ENCODE data around the gene ACTN4. TPM values are rescaled to one million over a fixed set of nuclear protein-coding genes. Genes with fewer than 3 reads are reported as not detected.

Gene ACTN4
- total RNA-seq, 2 donors from 2014 or later: 201 to 205 TPM

DNA sequence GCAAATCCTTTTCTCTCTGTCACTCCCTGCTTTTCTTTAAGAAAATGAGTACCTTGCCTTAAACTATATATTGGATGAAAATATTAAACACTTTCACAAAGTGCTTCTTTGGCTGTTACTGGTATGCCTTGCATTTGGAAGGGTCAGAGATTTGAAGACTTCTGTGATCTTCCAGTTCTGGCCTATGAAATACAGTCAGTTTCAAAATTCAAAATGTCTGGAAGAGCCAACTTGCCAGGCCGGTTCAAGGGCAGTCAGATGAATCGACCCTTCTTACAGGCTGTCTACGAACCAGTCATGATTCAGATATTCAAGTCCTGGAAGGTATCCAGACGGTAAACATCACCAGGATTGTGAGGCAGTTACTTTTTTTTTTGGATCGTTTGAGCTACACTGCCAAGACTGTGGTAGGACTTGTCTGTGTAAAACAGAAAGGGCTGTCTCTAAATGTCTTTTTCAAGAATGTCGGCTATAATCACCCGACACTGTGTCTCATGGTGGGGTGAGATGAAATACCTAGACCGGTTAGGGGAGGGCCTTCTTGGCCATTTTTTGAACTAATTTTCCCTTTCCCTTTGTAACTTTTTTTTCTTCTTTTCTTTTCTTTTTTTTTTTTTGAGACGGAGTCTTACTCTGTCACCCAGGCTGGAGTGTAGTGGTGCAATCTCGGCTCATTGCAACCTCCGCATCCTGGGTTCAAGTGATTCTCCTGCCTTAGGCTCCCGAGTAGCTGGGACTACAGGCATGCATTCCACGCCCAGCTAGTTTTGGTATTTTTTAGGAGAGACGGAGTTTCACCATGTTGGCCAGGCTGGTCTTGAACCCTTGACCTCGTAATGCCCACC is 11.2 kb downstream of the ACTN4 start:
- peak overlapping the region; percentile 33 for H3K4me3 Mint-ChIP-seq
- H3K27me3 Mint-ChIP-seq: no peaks in the 10 kb centered on the region
- H3K27ac Mint-ChIP-seq: peak overlapping the region; percentile 94
- no peak for DNase-seq
- peaks cover 48% of the 10 kb centered on the region for H3K4me1 Mint-ChIP-seq
- no peaks in the 10 kb centered on the region for H3K9me3 ChIP-seq (ENCODE audit: control insufficient read depth, low read length, poor library complexity, severe bottlenecking)
- ATAC-seq: no peak
- no peaks in the 10 kb centered on the region for H3K36me3 Mint-ChIP-seq (ENCODE audit: low read depth)

DNA sequence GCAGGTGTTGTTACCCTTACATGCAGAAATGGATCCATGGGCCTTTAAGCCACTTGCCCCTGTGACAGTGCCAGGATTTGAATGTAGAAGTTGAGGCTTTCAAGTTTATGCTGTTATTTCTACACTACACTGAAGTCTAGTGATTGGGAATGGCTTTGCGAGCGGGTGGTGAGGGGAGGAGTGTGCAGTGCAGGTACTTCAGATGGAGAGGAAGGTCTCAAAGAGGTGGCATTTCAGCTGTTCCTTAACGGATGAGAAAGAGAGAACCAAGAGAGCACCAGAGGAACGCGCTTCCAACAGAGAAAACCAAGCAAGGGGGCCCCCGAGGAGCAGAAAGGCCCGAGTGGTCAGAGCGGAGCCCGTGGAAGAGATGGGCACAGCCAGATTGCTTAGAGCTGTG is 13.3 kb downstream of the ACTN4 start:
- Mint-ChIP-seq H3K36me3 (ENCODE audit: low read depth) (no peaks in the 10 kb centered on the region), H3K4me1 (peaks cover 45% of the 10 kb centered on the region), H3K27ac (no peak overlapping the region), H3K27me3 (no peaks in the 10 kb centered on the region), H3K4me3 (no peak overlapping the region)
- H3K9me3 ChIP-seq (ENCODE audit: control insufficient read depth, low read length, poor library complexity, severe bottlenecking): no peaks in the 10 kb centered on the region
- ATAC-seq: no peak
- DNase-seq: no peak

DNA sequence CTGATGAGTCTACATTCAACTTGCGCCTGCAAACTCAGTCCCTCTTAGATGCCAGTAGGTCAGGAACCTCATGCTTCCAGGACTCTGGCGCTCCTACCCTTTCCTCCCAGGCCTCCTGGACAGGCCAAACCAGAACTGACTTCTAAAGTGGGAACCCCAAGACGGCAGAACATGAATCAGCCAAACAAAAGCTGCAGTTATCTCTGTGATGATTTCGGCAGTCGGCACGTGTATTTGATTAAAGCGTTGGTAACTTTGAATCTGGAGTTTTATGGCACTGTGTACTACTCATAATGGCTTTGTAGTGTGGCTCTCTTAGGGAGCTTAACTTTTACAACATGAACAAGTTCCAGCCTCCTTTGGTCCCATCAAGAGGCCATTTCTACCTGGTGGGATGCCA is 13.7 kb downstream of the ACTN4 start:
- peaks cover 45% of the 10 kb centered on the region for H3K4me1 Mint-ChIP-seq
- H3K27me3 Mint-ChIP-seq: no peaks in the 10 kb centered on the region
- no peak overlapping the region for H3K4me3 Mint-ChIP-seq
- no peaks in the 10 kb centered on the region for H3K9me3 ChIP-seq (ENCODE audit: control insufficient read depth, low read length, poor library complexity, severe bottlenecking)
- DNase-seq (no peak), ATAC-seq (no peak)
- no peaks in the 10 kb centered on the region for H3K36me3 Mint-ChIP-seq (ENCODE audit: low read depth)
- no peak overlapping the region for H3K27ac Mint-ChIP-seq

DNA sequence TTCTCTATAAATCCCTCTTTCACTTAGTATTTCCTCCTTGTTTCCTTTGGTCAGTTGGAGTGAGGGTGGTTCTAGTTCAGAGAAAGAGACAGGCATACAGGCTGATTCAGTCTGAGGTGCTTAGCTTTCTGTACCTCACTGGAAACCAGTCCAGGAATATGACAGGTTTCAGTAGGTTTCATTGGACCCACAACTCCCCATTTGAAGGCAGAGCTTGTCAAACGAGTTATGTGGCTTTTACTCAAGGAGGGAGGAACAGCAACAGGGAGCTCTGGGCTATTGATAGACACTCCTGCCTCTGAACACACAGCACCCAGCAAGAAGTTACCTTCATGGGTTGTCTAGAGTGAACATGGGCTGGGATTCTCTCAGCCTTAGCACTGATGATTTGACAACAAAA is 14.5 kb downstream of the ACTN4 start:
- H3K9me3 ChIP-seq (ENCODE audit: control insufficient read depth, low read length, poor library complexity, severe bottlenecking): no peaks in the 10 kb centered on the region
- ATAC-seq (no peak), DNase-seq (no peak)
- Mint-ChIP-seq H3K27me3 (no peaks in the 10 kb centered on the region), H3K36me3 (ENCODE audit: low read depth) (peaks cover under 1% of the 10 kb centered on the region), H3K27ac (peak overlapping the region; percentile 9), H3K4me1 (peaks cover 45% of the 10 kb centered on the region), H3K4me3 (no peak overlapping the region)

DNA sequence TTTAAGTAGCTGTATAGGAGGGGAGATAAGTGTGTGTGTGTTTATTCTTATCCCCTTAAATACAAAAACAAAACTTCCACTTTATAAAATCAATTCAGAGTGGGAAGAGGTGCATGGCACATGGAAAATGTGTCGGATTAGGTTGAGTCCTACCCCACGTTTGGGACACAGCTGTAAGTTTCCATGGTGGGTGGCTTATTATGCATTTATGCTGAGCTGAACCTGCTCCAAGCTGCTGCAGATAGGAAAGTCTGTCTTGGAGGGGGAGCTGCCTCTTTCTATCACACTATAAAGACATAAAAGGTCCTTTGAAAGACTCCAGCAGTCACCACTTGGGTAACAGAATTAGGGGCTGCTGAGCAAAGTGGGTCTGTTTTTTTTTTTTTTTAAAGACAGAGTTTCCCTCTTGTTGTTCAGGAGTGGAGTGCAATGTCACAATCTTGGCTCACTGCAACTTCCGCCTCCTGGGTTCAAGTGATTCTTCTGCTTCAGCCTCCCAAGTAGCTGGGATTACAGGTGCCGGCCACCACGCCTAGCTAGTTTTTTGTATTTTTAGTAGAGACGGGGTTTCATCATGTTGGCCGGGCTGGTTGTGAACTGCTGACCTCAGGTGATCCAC is 15.2 kb downstream of the ACTN4 start:
- H3K9me3 ChIP-seq (ENCODE audit: control insufficient read depth, low read length, poor library complexity, severe bottlenecking): no peaks in the 10 kb centered on the region
- no peak overlapping the region for H3K4me3 Mint-ChIP-seq
- no peaks in the 10 kb centered on the region for H3K27me3 Mint-ChIP-seq
- H3K36me3 Mint-ChIP-seq (ENCODE audit: low read depth): peaks cover 2% of the 10 kb centered on the region
- ATAC-seq: no peak
- H3K27ac Mint-ChIP-seq: peak overlapping the region; percentile 9
- no peak for DNase-seq
- H3K4me1 Mint-ChIP-seq: peaks cover 47% of the 10 kb centered on the region

DNA sequence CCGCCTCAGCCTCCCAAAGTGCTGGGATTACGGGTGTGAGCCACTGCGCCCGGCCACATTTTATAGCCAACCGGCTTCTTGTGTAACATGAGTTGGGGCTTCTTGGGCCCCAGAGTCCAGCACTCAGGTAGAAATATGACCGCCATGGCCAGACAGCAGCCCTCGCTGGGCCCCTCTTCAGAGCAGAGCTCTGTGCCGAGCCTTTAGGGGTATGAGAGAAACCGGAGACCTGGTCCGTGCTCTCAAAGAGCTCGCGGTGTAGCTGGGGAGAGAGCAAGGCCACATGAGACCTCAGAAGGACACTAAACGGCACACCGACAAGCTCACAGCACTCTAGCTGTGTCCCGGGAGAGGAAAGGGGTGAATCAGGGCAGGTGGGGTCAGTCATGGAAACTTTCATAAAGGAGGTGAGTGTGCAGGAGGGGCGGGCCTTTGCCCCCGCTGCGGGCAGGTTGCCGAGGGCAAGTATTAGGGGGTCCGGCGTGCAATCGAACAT is 15.8 kb downstream of the ACTN4 start:
- H3K27me3 Mint-ChIP-seq: no peaks in the 10 kb centered on the region
- DNase-seq (no peak), ATAC-seq (no peak)
- no peak overlapping the region for H3K27ac Mint-ChIP-seq
- H3K9me3 ChIP-seq (ENCODE audit: control insufficient read depth, low read length, poor library complexity, severe bottlenecking): no peaks in the 10 kb centered on the region
- H3K36me3 Mint-ChIP-seq (ENCODE audit: low read depth): peaks cover 2% of the 10 kb centered on the region
- no peak overlapping the region for H3K4me3 Mint-ChIP-seq
- H3K4me1 Mint-ChIP-seq: peaks cover 47% of the 10 kb centered on the region

DNA sequence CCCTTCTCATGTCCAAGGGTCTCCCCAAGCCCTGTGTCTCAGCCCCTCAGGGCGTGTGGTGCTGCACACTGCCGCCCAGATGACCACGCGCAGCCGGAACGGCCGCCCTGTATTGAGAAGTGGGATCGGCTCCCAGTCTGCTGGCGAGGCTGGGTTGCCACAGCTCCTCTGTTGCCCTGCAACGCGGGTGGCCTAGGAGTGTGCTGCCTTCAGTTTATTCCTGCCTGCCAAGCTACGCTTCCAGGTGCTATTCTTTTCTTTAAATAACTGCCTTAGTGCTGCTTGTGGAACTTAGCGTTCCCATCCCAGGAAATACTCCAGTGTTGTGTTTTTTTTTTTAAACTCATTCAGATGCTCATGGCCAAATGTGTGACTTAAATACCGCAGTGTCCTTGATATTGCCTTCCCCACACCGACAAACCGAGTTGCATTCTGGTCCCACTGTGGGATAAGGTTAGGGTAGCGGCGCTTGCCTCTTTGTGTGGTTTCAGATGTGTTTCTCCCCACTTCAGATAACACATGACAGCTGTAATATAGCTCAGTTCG is 16.6 kb downstream of the ACTN4 start:
- ATAC-seq: peak; percentile 53
- DNase-seq: no peak
- no peaks in the 10 kb centered on the region for H3K27me3 Mint-ChIP-seq

DNA sequence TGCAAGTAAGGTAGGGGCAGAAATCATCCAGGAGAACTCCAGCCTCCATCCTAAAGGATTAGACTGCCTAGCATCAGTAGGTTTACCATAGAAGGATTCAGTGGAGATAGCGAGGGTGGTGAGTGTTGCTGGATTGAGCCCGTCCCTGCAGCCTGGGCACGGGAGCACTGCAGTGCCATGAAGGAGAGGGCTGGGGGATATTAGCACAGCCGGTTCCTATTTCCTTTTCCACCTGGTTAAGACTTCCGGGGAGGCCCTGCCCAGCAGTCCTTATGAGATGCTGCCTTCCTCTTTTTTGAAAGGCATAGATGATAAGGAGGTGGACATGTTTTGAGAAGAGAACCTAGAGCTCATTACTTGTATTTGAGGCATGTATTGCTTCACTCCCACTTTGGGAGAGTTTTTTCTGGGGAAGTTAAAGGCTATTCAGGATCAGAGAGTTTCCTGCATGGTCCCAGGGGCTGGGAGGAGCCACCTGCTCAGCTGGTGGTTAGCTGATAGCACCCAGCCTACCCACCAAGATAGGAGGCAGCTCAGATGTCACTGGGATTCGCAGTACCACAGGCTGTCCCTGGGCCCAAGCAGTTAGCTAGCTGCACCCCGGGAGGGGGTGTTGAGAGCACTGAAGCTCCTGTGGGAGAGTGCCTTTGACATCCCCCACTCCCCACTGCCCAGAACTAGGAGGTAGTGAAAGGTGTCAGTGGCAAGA is 17.2 kb downstream of the ACTN4 start:
- no peaks in the 10 kb centered on the region for H3K27me3 Mint-ChIP-seq
- H3K36me3 Mint-ChIP-seq (ENCODE audit: low read depth): peaks cover 2% of the 10 kb centered on the region
- DNase-seq (no peak), ATAC-seq (peak; percentile 12)
- H3K27ac Mint-ChIP-seq: peak overlapping the region; percentile 39
- peaks cover 57% of the 10 kb centered on the region for H3K4me1 Mint-ChIP-seq
- no peaks in the 10 kb centered on the region for H3K9me3 ChIP-seq (ENCODE audit: control insufficient read depth, low read length, poor library complexity, severe bottlenecking)
- H3K4me3 Mint-ChIP-seq: peak overlapping the region; percentile 21

More for the DNA sequence above, 16.6 kb downstream of the ACTN4 start:
- peak overlapping the region; percentile 39 for H3K27ac Mint-ChIP-seq
- no peaks in the 10 kb centered on the region for H3K9me3 ChIP-seq (ENCODE audit: control insufficient read depth, low read length, poor library complexity, severe bottlenecking)
- no peak overlapping the region for H3K4me3 Mint-ChIP-seq
- peaks cover 51% of the 10 kb centered on the region for H3K4me1 Mint-ChIP-seq
- peaks cover 2% of the 10 kb centered on the region for H3K36me3 Mint-ChIP-seq (ENCODE audit: low read depth)

DNA sequence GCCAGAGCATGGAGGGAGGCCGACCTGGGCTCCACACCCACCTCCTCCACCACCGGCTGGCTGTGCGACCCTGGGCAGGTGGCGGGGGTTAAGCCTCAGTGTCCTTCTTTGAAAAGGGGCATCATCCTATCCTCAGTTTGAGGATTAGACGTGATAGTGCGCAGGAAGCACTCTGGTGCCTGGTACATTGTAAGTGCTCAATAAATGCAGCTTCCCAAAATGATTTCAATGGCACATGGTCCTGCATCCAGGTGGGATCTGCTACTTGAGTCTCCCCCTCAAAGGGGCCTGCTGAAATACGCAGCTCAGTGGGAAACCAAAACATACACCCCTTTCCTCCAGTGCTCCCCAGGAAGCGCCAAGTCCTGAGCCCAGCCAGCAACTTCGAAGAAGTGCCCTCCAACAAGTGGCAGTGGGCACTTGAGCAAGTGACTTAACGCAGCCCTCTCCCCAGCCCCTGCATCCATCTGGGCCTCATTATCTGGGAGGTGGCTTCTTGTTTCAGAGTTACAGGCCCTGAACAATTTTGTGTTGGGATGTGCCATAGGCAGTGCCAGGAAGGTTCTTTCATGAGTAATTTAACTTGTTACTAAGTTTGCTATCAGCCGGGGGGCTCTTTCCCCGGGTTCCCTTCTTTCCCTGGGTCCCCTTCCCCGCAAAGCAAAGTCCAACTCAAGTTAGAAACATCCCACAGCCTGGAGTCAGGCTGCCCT is 17.9 kb downstream of the ACTN4 start:
- ATAC-seq: no peak
- Mint-ChIP-seq H3K27ac (peak overlapping the region; percentile 90), H3K27me3 (no peaks in the 10 kb centered on the region), H3K36me3 (ENCODE audit: low read depth) (peaks cover 2% of the 10 kb centered on the region), H3K4me3 (no peak overlapping the region), H3K4me1 (peaks cover 64% of the 10 kb centered on the region)
- H3K9me3 ChIP-seq (ENCODE audit: control insufficient read depth, low read length, poor library complexity, severe bottlenecking): no peaks in the 10 kb centered on the region
- no peak for DNase-seq

DNA sequence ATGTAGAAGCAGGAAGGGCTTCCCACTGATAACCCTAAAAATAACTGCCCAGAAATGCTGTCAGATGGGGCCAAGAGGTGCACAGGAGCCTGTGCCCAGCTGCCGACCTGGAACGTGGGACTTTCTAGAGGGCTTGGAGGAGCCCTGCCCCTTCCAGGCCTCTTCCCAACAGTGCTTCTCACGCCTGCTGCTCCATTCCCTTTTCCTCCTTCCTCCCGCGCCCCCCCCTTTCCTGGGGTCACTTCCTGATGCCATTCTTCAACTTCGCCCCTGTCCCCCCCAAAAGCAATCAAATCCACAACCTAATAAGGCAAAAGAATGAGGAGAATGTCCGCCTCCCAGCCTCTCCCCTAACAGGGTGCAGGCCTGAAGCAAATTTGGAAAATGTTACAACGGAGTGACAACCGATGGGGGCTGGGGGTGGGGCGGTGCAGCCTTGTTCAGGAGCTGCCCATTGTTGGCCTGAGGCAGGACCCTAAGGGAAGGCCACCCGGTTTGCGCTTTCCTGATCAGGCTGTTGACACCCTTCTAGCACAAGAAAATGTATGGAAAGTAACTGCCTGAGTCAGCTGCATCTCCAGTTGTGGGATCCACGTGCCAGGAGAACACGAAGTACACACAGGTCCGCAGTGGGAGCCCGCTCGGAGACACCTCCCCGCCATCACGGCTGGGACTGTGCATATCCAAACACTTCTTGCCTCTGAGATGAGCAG is 18.7 kb downstream of the ACTN4 start:
- no peaks in the 10 kb centered on the region for H3K27me3 Mint-ChIP-seq
- DNase-seq (no peak), ATAC-seq (no peak)
- H3K4me1 Mint-ChIP-seq: peaks cover 64% of the 10 kb centered on the region
- H3K4me3 Mint-ChIP-seq: peak overlapping the region; percentile 67
- no peaks in the 10 kb centered on the region for H3K9me3 ChIP-seq (ENCODE audit: control insufficient read depth, low read length, poor library complexity, severe bottlenecking)
- H3K36me3 Mint-ChIP-seq (ENCODE audit: low read depth): peaks cover 2% of the 10 kb centered on the region
- peak overlapping the region; percentile 90 for H3K27ac Mint-ChIP-seq

DNA sequence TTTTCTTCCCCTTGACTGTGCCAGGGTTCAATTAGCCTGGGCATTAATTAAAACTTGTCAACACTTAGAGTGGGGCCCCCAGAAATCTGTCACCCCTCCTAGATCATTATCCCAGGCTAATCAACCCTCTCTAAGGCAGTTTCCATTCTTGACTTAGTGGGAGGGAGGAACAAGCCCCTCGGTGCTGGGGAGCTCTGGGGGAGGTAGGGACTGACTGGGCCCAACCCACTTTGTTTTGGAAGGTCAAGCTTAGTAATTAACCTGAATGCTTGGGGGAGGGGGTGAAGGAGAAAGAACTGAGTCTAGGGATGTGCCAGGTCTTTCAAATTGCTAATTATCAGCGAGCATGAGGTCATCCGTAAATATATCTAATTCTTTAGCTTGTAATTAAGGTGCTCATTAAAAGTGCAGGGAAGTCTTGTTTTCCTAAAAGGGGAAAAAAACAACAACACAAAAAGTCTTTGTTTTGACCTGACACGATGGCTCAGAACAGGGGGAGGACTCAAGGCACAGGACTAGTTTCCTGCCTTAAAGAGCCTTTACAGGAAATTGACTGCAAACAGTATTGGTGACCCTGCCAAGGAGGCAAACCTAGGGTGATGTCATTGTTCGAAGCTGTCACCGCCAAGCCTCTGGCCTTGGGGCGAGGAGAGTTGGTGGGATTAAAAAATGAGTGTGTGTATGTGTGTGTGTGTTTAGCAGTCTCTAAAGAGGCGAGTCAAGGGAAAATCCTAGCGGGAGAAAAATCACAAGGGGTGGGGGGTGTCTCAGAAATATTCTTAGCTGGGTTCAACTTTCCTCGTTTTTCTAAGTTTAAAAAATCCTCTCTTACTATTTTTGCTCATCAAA is 19.4 kb downstream of the ACTN4 start:
- DNase-seq (peak in 1 of 3 donors; percentile 30), ATAC-seq (peak; percentile 70)
- no peaks in the 10 kb centered on the region for H3K27me3 Mint-ChIP-seq
- peak overlapping the region; percentile 90 for H3K27ac Mint-ChIP-seq
- H3K4me3 Mint-ChIP-seq: peak overlapping the region; percentile 86
- H3K36me3 Mint-ChIP-seq (ENCODE audit: low read depth): peaks cover 2% of the 10 kb centered on the region
- H3K9me3 ChIP-seq (ENCODE audit: control insufficient read depth, low read length, poor library complexity, severe bottlenecking): no peaks in the 10 kb centered on the region
- peaks cover 66% of the 10 kb centered on the region for H3K4me1 Mint-ChIP-seq
